H4 (cell line): ENCODE results near the gene AKAP11. TPM values are rescaled to one million over a fixed set of nuclear protein-coding genes. Genes with fewer than 3 reads are reported as not detected.
A peak's percentile ranks its signal among the peaks of the same experiment; 100 is the strongest.

Experiments
- DNase-seq: peaks from one replicate; pipeline ENCODE4 v3.0.0-alpha.2; 2015; ENCODE audit warnings: low spot score
- total RNA-seq: library from RNA; depleted of rRNA; stranded (reverse); fragments of >200 nt; shearing (Covaris generic); gene quantifications from 2 replicates; pipeline ENCODE4 v1.2.3, GENCODE V29; 2014

The AKAP11 gene
- total RNA-seq, 1 experiment from 2014 or later = 11.2 TPM

- no peak for DNase-seq
These were observed 3.1 kb downstream of the AKAP11 start for GRCh38 chr13:42275098-42275471.

GRCh38 chr13:42275506-42275905 is 3.6 kb downstream of the AKAP11 start:
- no peak for DNase-seq

GRCh38 chr13:42276683-42277082 is 4.7 kb downstream of the AKAP11 start:
- no peak for DNase-seq

- no peak for DNase-seq
These were observed 5.8 kb downstream of the AKAP11 start for GRCh38 chr13:42277618-42278276.

GRCh38 chr13:42279080-42279479 is 7.1 kb downstream of the AKAP11 start:
- DNase-seq = no peak

- no peak for DNase-seq
These were observed 8.0 kb downstream of the AKAP11 start for GRCh38 chr13:42279986-42280385.

- DNase-seq = no peak
These were observed 8.6 kb downstream of the AKAP11 start for GRCh38 chr13:42280537-42280936.

- DNase-seq = no peak
These were observed 11.6 kb downstream of the AKAP11 start for GRCh38 chr13:42283574-42283973.

- DNase-seq = no peak
These were observed 12.1 kb downstream of the AKAP11 start for GRCh38 chr13:42284068-42284467.

GRCh38 chr13:42298392-42298791 is 26.4 kb downstream of the AKAP11 start:
- no peak for DNase-seq

- DNase-seq = no peak
These were observed 33.6 kb downstream of the AKAP11 start for GRCh38 chr13:42305503-42305902.

GRCh38 chr13:42307461-42307860 is 35.5 kb downstream of the AKAP11 start:
- DNase-seq = no peak

GRCh38 chr13:42312817-42313431 is 41.0 kb downstream of the AKAP11 start:
- DNase-seq = no peak

- no peak for DNase-seq
These were observed 46.6 kb downstream of the AKAP11 start for GRCh38 chr13:42318570-42318969.

- no peak for DNase-seq
These were observed 48.4 kb downstream of the AKAP11 start for GRCh38 chr13:42320375-42320787.

GRCh38 chr13:42322806-42323205 is 50.9 kb downstream of the AKAP11 start:
- DNase-seq = no peak

GRCh38 chr13:42324704-42325103 is 52.8 kb downstream of the AKAP11 start:
- DNase-seq = no peak

GRCh38 chr13:42327725-42328124 is 55.8 kb downstream of the AKAP11 start:
- DNase-seq = no peak

- no peak for DNase-seq
These were observed 56.7 kb downstream of the AKAP11 start for GRCh38 chr13:42328672-42329071.

- DNase-seq = no peak
These were observed 57.3 kb downstream of the AKAP11 start for GRCh38 chr13:42329239-42329638.

GRCh38 chr13:42331009-42331408 is 59.1 kb downstream of the AKAP11 start:
- DNase-seq = no peak

GRCh38 chr13:42333613-42334328 is 61.8 kb downstream of the AKAP11 start:
- peak; percentile 15 for DNase-seq

GRCh38 chr13:42334329-42334706 is 62.4 kb downstream of the AKAP11 start:
- DNase-seq = no peak
